GM18907 (cell line): ENCODE measurements around the gene MRPS33.
"Not testable (repeated sequence)": the region's sequence is repeated elsewhere in the genome, so short reads cannot be mapped to it uniquely, and the experiment has no call there.

Source experiments
- ATAC-seq: cut with Tn5 transposase; IDR thresholded peaks from one replicate; pipeline ENCODE4 v1.9.1; 2021; ENCODE audit warnings: mild to moderate bottlenecking, moderate library complexity; ENCODE audit not compliant: unreplicated experiment

The MRPS33 gene

DNA sequence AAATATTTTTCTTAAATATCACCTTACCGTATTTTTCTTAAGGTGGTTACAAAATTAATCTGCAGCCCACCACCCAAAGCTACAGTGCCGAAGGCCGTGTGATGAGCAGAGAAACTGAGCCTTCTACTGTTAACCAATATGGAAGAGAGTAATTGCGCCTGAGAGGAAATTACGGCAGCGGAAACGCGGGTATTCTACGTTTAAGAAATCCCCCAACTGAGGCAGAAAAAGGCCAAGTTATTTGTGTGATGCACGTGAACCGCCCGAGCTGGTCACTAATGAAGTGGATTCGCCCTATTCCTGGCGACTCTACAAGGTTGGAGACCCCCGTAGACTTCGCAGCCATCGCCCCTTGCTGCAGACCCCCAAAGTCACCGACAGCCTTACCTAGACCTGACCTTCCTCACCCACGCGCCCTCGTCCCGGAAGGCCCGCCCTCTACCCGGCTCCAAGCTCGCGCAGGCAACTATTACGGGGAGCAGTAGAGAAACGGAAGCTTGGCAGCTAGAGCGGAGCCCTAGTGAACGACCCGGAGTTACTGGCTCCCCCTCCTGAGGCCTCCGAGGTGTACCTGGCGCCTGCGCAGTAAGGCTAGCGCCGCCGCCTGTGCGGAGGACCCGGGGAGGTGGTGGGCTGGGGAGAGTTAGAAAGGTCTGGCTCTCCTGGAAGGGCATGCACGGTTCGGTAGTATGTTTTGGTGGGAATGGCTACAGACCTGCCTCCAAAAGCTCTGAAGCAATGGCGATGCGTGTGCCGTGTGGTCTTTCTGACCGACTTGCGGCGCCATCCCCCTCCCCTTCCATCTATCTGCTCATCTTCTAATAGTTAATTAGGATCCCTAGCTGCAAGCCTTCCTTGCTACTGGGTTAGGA is at the start of gene MRPS33:
Gene MRPS33 (minus strand): TSS at position 429 of the 872 bp plus-strand sequence. CDS start 4,319 bp downstream, outside the sequence.
- ATAC-seq: peak; percentile 99

DNA sequence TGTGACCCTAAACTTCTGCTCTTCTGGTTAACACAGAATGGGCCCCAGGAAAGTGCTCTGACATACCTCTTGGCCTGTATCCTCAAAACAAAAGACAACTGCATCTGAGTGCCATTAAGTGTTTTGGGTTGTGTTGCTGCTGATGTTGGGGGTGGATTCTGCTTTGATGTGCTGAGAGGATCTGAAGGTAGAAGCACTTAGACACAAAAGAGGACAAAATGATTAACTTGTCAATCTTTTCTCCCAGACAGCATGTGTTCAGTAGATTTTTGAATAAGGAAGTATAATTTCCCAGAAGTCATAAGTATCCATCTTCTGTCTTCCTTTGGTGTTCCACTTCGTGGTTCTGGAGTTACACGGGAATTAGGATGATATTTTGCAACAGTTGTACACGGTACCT is 43.0 kb upstream of the MRPS33 start:
- ATAC-seq: no peak

- ATAC-seq: no peak
These were observed 40.4 kb upstream of the MRPS33 start for GRCh38 chr7:141055146-141055545.

- ATAC-seq: peak; percentile 75
These were observed 38.9 kb upstream of the MRPS33 start for GRCh38 chr7:141053626-141054025.

DNA sequence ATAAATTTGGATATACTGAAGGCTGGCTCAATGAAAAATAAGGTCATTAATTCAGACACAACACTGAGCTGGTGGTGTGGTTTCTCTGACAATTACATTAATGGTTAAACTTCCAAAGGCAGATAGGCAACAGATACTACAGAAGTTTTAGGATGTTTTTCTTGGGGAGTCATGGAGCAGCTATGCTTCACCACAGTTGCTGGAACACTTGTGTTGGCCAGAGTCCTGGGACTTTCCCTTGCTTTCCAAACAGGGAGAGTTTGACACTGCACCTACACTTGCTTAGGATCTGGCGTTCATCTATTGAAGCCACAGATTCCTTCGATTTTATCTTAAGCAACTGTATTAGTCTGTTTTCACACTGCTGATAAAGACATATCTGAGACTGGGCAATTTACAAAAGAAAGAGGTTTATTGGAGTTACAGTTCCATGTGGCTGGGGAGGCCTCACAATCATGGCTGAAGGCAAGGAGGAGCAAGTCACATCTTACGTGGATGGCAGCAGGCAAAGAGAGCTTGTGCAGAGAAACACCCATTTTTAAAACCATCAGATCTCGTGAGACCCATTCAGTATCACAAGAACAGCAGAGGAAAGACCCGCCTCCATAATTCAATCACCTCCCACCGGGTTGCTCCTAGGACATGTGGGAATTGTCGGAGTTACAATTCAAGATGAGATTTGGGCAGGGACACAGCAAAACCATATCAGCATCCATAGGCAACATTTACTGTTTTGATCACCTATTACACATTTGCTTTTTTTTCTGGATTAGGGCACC is 31.3 kb upstream of the MRPS33 start:
- no peak for ATAC-seq

- no peak for ATAC-seq
These were observed 30.5 kb upstream of the MRPS33 start for GRCh38 chr7:141045126-141045841.

DNA sequence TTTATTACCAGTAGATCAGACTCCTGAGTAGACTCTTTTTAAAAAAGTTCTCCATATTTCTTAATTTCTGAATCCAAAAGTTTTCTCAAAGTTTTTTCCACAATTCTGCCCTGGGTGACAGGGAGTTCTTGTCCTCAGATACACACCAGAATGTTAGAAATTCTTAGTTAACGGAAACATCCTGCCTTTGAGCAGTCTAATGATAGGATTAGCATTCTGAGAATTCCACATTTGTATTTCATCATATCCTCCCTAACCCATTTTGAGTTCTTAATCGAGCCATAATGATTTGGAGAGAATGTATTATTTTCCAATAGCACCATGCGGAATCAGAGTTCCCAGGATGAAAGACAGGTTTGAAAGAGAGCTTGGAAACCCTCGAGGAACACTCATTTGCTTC is 28.9 kb upstream of the MRPS33 start:
- no peak for ATAC-seq

GRCh38 chr7:141042222-141043193 is 27.8 kb upstream of the MRPS33 start:
- ATAC-seq: no peak

DNA sequence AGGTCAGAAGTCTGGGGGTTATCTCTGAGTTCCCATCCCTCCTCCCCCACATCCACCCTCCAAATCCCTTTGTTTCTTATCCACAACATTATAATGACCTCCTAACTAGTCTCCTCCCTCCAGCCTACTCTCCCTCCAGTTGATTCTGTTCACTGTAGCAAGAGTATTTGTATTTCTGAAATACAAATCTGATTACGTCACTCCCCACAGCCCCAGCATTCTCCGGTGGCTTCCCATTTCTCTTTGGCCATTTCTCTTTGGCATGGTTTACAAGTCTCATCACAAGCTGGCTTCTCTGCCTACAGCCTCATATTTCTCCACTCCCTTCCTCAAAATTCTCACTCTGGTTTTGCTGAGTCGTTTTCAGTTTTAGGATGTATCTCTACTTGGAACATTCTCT is 24.6 kb upstream of the MRPS33 start:
- no peak for ATAC-seq

DNA sequence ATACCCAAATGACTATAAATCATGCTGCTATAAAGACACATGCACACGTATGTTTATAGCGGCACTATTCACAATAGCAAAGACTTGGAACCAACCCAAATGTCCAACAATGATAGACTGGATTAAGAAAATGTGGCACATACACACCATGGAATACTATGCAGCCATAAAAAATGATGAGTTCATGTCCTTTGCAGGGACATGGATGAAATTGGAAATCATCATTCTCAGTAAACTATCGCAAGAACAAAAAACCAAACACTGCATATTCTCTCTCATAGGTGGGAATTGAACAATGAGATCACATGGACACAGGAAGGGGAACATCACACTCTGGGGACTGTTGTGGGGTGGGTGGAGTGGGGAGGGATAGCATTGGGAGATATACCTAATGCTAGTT is 23.3 kb upstream of the MRPS33 start:
- ATAC-seq: not testable (repeated sequence)

GRCh38 chr7:141032539-141033323 is 18.0 kb upstream of the MRPS33 start:
- not testable (repeated sequence) for ATAC-seq

DNA sequence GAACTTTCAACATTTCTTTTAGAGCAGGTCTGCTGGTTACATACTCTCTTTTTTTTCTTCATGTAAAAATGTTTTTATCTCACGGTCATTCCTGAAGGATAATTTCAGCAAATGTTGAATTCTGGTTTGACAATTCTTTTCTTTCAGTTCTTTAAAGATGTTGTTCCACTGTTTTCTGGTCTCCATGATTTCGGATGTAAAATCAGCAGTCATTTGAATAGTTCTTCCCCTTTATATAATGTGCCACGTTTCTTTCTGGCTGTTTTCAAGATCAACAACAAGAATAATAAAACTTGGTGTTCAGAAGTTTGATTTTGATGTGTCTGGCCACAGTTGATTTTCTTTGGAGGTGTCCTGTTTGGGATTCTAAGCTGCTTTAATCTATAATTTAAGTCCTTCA is 14.0 kb upstream of the MRPS33 start:
- no peak for ATAC-seq

DNA sequence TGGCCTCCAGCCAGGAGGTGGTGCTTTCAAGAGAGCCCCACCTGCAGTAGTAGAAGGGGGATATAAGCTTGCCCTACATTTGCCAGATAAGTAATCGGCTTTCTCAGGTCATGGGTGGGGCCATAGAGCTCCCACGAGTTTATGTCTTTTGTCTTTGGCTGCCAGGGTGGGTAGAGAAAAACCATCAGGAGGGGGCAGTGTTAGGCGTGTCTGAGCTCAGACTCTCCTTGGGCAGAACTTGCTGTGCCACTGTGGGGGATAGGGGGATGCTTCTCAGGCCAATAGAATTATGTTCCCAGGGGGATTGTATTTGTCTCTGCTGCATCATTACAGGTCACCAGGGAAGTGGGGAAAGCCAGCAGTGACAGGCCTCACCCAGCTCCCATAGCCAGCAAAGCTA is 12.3 kb upstream of the MRPS33 start:
- no peak for ATAC-seq

GRCh38 chr7:141024668-141025067 is 9.9 kb upstream of the MRPS33 start:
- ATAC-seq: no peak

DNA sequence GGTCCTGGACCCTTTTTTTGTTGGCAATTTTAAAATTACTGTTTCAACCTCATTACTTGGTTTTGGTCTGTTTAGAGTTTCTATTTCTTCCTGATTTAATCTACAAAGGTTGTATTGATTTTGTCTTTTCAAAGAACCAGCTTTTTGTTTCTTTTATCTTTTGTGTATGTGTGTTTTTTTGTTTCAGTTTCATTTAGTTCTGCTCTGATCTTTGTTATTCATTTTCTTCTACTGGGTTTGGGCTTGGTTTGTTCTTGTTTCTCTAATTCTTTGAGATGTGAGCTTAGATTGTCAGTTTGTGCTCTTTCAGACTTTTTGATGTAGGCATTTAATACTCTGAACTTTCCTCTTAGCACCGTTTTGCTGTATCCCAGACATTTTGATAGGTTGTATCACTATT is 8.5 kb upstream of the MRPS33 start:
- ATAC-seq: no peak

DNA sequence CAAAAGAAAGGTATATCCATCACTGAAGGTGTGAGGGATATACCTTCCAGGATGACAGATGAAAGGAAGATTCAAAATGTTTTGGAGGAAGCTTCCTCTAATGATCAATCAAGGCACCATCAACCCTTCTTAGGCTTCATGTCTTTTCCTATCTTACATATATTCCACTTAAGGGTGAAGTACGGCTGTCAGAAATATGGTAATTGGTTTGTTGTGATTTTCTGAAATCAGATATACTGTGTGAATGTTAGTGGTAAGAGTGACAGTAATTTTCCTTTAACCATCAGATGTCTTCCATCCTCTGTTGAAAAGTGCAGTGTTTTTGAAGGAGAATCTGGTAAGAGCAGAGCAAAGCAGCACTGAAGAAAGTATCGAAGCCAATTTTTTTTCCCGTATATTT is 2.8 kb upstream of the MRPS33 start:
- ATAC-seq: no peak

GRCh38 chr7:141016349-141016748 is 1.6 kb upstream of the MRPS33 start:
- ATAC-seq: no peak

- ATAC-seq: peak; percentile 9
These were observed 628 bp downstream of the MRPS33 start for GRCh38 chr7:141014125-141014523.

GRCh38 chr7:141013345-141013715 is 1.4 kb downstream of the MRPS33 start:
- no peak for ATAC-seq
